Keratinocyte (primary cell): ENCODE data around the gene ATG4A. TPM values are rescaled to one million over a fixed set of nuclear protein-coding genes. Genes with fewer than 3 reads are reported as not detected.
A peak's percentile ranks its signal among the peaks of the same experiment; 100 is the strongest.

Experiments used
- DNase-seq: peaks from one replicate; pipeline ENCODE4 v3.0.0-alpha.2; 2011; ENCODE audit warnings: low read depth, missing footprints, low spot score
- FAIRE-seq: peaks from 2 replicates; lab custom pipeline; 2011; peaks lifted over from hg19 to GRCh38; lab: Jason Lieb, UNC
- H2AFZ ChIP-seq: 2 replicates; pipeline ENCODE4 v1.6.0; 2012; ENCODE audit warnings: low read length, control low read depth, inconsistent platforms; ENCODE audit not compliant: control insufficient read depth
- H3K27ac ChIP-seq: 2 replicates; pipeline ENCODE4 v1.5.1; 2011; ENCODE audit warnings: low read length; ENCODE audit not compliant: control insufficient read depth, insufficient read depth
- H3K27me3 ChIP-seq: 3 replicates; pipeline ENCODE4 v1.6.0; 2011; ENCODE audit warnings: low read length; ENCODE audit not compliant: control insufficient read depth, insufficient read depth; ENCODE audit errors: extremely low read depth
- H3K36me3 ChIP-seq, 2 experiments: 2 replicates in 1 of 2; 3 replicates in 1 of 2; pipeline ENCODE4 v1.5.1; 2011; ENCODE audit warnings: low read length in 2 of 2, mild to moderate bottlenecking in 1 of 2; ENCODE audit not compliant: control insufficient read depth in 2 of 2, insufficient read depth in 2 of 2; ENCODE audit errors: extremely low read depth in 1 of 2
- H3K4me1 ChIP-seq: 3 replicates; pipeline ENCODE4 v1.5.1; 2011; ENCODE audit warnings: low read length; ENCODE audit not compliant: control insufficient read depth, insufficient read depth; ENCODE audit errors: extremely low read depth
- H3K4me2 ChIP-seq: 3 replicates; pipeline ENCODE4 v1.6.0; 2011; ENCODE audit warnings: low read depth, low read length; ENCODE audit not compliant: control insufficient read depth, insufficient read depth; ENCODE audit errors: extremely low read depth
- H3K4me3 ChIP-seq, 3 experiments: fragments of 200-600 bp in 1 of 3; sonication (generic) in 1 of 3; 2 replicates in 2 of 3; 3 replicates in 1 of 3; pipeline ENCODE4 v1.5.1; 2011 to 2016; ENCODE audit warnings: low read length in 3 of 3, mild to moderate bottlenecking in 3 of 3, control low read depth in 2 of 3, inconsistent platforms in 1 of 3, low read depth in 1 of 3, mixed read lengths in 1 of 3, mixed run types in 1 of 3, moderate library complexity in 1 of 3; ENCODE audit not compliant: control insufficient read depth in 2 of 3, insufficient read depth in 2 of 3; ENCODE audit errors: extremely low read depth in 1 of 3
- H3K79me2 ChIP-seq: 2 replicates; pipeline ENCODE4 v1.6.0; 2012; ENCODE audit warnings: low read length; ENCODE audit not compliant: control insufficient read depth, insufficient read depth
- H3K9ac ChIP-seq: 3 replicates; pipeline ENCODE4 v1.6.0; 2011; ENCODE audit warnings: low read length; ENCODE audit not compliant: control insufficient read depth, insufficient read depth; ENCODE audit errors: extremely low read depth
- H3K9me1 ChIP-seq: 3 replicates; pipeline ENCODE4 v1.6.0; 2011; ENCODE audit warnings: low read length; ENCODE audit not compliant: control insufficient read depth, insufficient read depth; ENCODE audit errors: extremely low read depth
- H3K9me3 ChIP-seq: 2 replicates; pipeline ENCODE4 v1.5.1; 2012; ENCODE audit warnings: low read depth, low read length; ENCODE audit not compliant: control insufficient read depth
- H4K20me1 ChIP-seq: 3 replicates; pipeline ENCODE4 v1.6.0; 2011; ENCODE audit warnings: low read length; ENCODE audit not compliant: control insufficient read depth, insufficient read depth; ENCODE audit errors: extremely low read depth
- EZH2 ChIP-seq: IDR thresholded peaks from one replicate; pipeline ENCODE4 v1.6.1; 2012; ENCODE audit warnings: inconsistent platforms, mild to moderate bottlenecking, low read length, moderate library complexity
- dilution Hi-C: fragments of 300-500 bp; cut with MboI; formaldehyde crosslinking; loops from one replicate; pipeline ENCODE4 v1.7.0; 2020; ENCODE audit warnings: low sequenced_read_pairs; ENCODE audit not compliant: extremely low pct_ligation_motif_present
- polyA plus RNA-seq, 5 experiments: library from polyadenylated mRNA; depleted of rRNA in 3 of 5; stranded (reverse) in 3 of 5; stranded (forward) in 1 of 5; unstranded in 1 of 5; fragments of >200 nt; gene quantifications; 1 replicate in 1 of 5; 2 replicates in 3 of 5; 3 replicates in 1 of 5; pipeline versions ENCODE4 v1.2.1 to v1.2.3, GENCODE V29; 2011 to 2012; ENCODE audit warnings: missing spikeins in 2 of 5, low read depth in 1 of 5, low replicate concordance in 1 of 5
- TF ChIP-seq, protein P1 (sequence below), 3 experiments: IDR thresholded peaks in 1 of 3; conservative IDR thresholded peaks in 1 of 3; optimal IDR thresholded peaks in 1 of 3; 2 replicates in 2 of 3; 3 replicates in 1 of 3; pipeline versions ENCODE3 to v1.5.1; 2011; ENCODE audit warnings: low read length in 3 of 3, mild to moderate bottlenecking in 3 of 3, moderate library complexity in 2 of 3, control low read depth in 1 of 3, inconsistent platforms in 1 of 3; ENCODE audit not compliant: insufficient read depth in 2 of 3; ENCODE audit errors: extremely low read depth in 1 of 3

The ATG4A gene
- polyA plus RNA-seq, 1 donor (not counting 4 experiments of a cell fraction or from before 2014, with no cell fraction given), result 19.3 TPM

DNA sequence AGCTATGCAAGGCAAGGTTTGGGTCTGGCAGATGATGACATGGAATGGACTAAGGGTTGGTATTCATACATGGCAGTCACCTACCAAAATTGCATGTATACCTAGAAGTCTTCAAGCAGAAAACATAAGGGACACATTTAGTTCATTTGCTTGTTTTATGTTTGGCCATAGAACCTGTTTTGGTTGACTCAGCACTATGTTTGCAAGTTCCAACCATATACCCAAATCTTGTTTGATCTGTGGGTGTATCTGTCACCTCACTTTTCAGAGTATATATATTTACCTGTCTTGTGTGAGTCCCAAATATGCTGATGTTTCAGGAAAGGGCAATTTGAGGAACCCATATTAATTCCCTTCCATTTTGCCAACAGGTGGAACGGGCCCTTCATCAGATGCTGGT is 39.3 kb downstream of the ATG4A start:
- Histone ChIP-seq H3K4me3 (no peak overlapping the region), H3K9me1 (no peaks in the 10 kb centered on the region), H3K79me2 (no peaks in the 10 kb centered on the region), H3K9ac (no peak overlapping the region), H3K36me3 (no peaks in the 10 kb centered on the region), H3K27me3 (no peaks in the 10 kb centered on the region), H2AFZ (no peak overlapping the region), H3K27ac (no peak overlapping the region), H4K20me1 (no peaks in the 10 kb centered on the region), H3K4me2 (no peak overlapping the region), H3K4me1 (peaks cover 8% of the 10 kb centered on the region), H3K9me3 (no peaks in the 10 kb centered on the region)
- TF ChIP-seq EZH2, result no peak
- TF ChIP-seq, protein P1, sequence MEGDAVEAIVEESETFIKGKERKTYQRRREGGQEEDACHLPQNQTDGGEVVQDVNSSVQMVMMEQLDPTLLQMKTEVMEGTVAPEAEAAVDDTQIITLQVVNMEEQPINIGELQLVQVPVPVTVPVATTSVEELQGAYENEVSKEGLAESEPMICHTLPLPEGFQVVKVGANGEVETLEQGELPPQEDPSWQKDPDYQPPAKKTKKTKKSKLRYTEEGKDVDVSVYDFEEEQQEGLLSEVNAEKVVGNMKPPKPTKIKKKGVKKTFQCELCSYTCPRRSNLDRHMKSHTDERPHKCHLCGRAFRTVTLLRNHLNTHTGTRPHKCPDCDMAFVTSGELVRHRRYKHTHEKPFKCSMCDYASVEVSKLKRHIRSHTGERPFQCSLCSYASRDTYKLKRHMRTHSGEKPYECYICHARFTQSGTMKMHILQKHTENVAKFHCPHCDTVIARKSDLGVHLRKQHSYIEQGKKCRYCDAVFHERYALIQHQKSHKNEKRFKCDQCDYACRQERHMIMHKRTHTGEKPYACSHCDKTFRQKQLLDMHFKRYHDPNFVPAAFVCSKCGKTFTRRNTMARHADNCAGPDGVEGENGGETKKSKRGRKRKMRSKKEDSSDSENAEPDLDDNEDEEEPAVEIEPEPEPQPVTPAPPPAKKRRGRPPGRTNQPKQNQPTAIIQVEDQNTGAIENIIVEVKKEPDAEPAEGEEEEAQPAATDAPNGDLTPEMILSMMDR (optimal IDR thresholded peaks at IDR 0.05 in 1 of 3, IDR thresholded peaks at IDR 0.05 in 1 of 3, conservative IDR thresholded peaks at IDR 0.05 in 1 of 3; ENCODE audit: extremely low read depth in 1 of 3, insufficient read depth in 2 of 3, low read length in 3 of 3), result no peak
- FAIRE-seq (no peak), DNase-seq (no peak)
- dilution Hi-C loops, result no loop called here

DNA sequence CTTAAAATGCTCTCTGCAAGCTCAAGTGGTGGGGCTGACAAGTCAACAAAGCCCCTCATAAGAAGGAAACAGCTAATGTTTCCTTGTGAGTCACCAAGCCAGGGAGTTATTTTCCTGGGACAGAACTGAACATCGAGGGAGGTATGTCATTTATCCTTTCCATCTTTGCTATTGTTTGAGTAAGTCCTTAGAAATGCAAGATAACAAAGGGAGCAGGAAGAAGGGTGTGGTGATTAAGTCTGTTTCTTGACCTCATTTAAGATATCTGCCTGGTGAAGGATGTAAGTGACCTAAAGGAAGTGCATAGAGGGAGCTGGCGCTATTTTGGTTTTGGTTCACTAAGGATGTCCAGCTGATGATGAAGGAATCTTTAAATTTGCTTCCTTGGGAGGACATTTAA is 39.9 kb downstream of the ATG4A start:
- Histone ChIP-seq H3K27me3 (no peaks in the 10 kb centered on the region), H3K27ac (no peak overlapping the region), H3K4me2 (peak overlapping the region; percentile 22), H3K36me3 (no peaks in the 10 kb centered on the region), H3K79me2 (no peaks in the 10 kb centered on the region), H2AFZ (no peak overlapping the region), H3K9ac (no peak overlapping the region), H3K4me3 (no peak overlapping the region), H3K9me1 (no peaks in the 10 kb centered on the region), H4K20me1 (no peaks in the 10 kb centered on the region), H3K4me1 (peaks cover 8% of the 10 kb centered on the region), H3K9me3 (no peaks in the 10 kb centered on the region)
- dilution Hi-C loops, result no loop called here
- TF ChIP-seq, protein P1 (optimal IDR thresholded peaks at IDR 0.05 in 1 of 3, IDR thresholded peaks at IDR 0.05 in 1 of 3, conservative IDR thresholded peaks at IDR 0.05 in 1 of 3; ENCODE audit: extremely low read depth in 1 of 3, insufficient read depth in 2 of 3, low read length in 3 of 3), result no peak
- no peak for TF ChIP-seq EZH2
- DNase-seq (peak; percentile 26), FAIRE-seq (peak; percentile 58)
